CD4-positive, alpha-beta T cell treated with Interleukin-6 at 100 ng/mL for 8 hours (primary cell): ENCODE measurements around the gene CNIH4.
A peak's percentile ranks its signal among the peaks of the same experiment; 100 is the strongest.
"Not testable (repeated sequence)": the region's sequence is repeated elsewhere in the genome, so short reads cannot be mapped to it uniquely, and the experiment has no call there.

Experiments used
- DNase-seq: peaks from one replicate; pipeline ENCODE4 v3.0.0-alpha.2; 2020; ENCODE audit warnings: mixed read lengths, low spot score

CNIH4 gene

GRCh38 chr1:224356685-224357625 lies at the start of gene CNIH4:
Gene CNIH4 (plus strand): TSS chr1:224356879. CDS start chr1:224356925, 46 bp downstream.
- DNase-seq = peak; percentile 94

GRCh38 chr1:224308064-224308463 lies 48.6 kb upstream of the CNIH4 start:
- no peak for DNase-seq

- DNase-seq = not testable (repeated sequence)
These were observed 45.2 kb upstream of the CNIH4 start for GRCh38 chr1:224311503-224311902.

- DNase-seq = no peak
These were observed 44.7 kb upstream of the CNIH4 start for GRCh38 chr1:224312025-224312424.

GRCh38 chr1:224317383-224318045 lies 39.2 kb upstream of the CNIH4 start:
- DNase-seq = no peak

- DNase-seq = no peak
These were observed 35.0 kb upstream of the CNIH4 start for GRCh38 chr1:224321706-224322105.

GRCh38 chr1:224325959-224326358 lies 30.7 kb upstream of the CNIH4 start:
- DNase-seq = no peak

GRCh38 chr1:224328644-224329043 lies 28.0 kb upstream of the CNIH4 start:
- DNase-seq = no peak

GRCh38 chr1:224329484-224329841 lies 27.2 kb upstream of the CNIH4 start:
- DNase-seq = no peak

- peak; percentile 77 for DNase-seq
These were observed 26.6 kb upstream of the CNIH4 start, which contains the start of gene NVL for GRCh38 chr1:224329842-224330753. Gene NVL (minus strand): TSS chr1:224330172. CDS start chr1:224330127, 45 bp downstream.

GRCh38 chr1:224331326-224331725 lies 25.4 kb upstream of the CNIH4 start:
- DNase-seq = no peak

- no peak for DNase-seq
These were observed 24.9 kb upstream of the CNIH4 start for GRCh38 chr1:224331824-224332223.

GRCh38 chr1:224333309-224333926 lies 23.3 kb upstream of the CNIH4 start:
- DNase-seq = peak; percentile 67

GRCh38 chr1:224333939-224334786 lies 22.5 kb upstream of the CNIH4 start:
- DNase-seq = no peak

- DNase-seq = no peak
These were observed 18.4 kb upstream of the CNIH4 start for GRCh38 chr1:224338150-224338838.

GRCh38 chr1:224339442-224340033 lies 17.1 kb upstream of the CNIH4 start:
- no peak for DNase-seq

- peak; percentile 49 for DNase-seq
These were observed 16.0 kb upstream of the CNIH4 start for GRCh38 chr1:224340453-224341384.

- DNase-seq = no peak
These were observed 13.0 kb upstream of the CNIH4 start for GRCh38 chr1:224343679-224344078.
